OCI-LY1 (cell line): ENCODE measurements around the gene COTL1.

Source experiments
- EZH2 ChIP-seq: fragments of 200-600 bp; sonication (generic), shearing (Covaris generic); IDR thresholded peaks from 2 replicates; pipeline ENCODE4 v1.8.0; 2017; ENCODE audit warnings: borderline replicate concordance, mixed run types, mild to moderate bottlenecking, antibody characterized with exemption, low read length, moderate library complexity, mixed read lengths
- TF ChIP-seq, protein P1 (sequence below): fragments of 200-600 bp; sonication (generic), shearing (Covaris generic); IDR thresholded peaks from 2 replicates; pipeline ENCODE4 v1.5.1; 2017; ENCODE audit warnings: mild to moderate bottlenecking, antibody characterized with exemption, low read length, moderate library complexity, mixed read lengths

DNA sequence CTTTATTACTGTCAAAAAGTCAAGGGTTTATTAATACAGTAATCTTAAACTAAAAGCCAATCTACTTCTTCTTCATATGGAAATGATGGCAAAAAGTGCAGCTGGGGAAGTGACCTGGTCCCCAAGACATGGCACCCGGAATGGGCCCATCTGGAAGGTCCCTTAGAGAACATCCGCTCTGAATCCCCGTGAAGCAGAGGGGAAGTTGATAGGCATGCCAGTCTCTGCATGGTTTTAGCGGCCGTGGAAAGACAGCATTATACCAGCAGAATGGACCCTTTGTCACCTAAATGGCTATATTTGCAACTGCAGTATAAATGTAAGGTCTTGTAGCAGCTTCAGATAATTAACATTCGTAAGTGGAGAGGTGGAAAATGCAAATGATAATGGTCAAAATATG, 32.4 kb downstream of the COTL1 start:
- TF ChIP-seq, protein P1, sequence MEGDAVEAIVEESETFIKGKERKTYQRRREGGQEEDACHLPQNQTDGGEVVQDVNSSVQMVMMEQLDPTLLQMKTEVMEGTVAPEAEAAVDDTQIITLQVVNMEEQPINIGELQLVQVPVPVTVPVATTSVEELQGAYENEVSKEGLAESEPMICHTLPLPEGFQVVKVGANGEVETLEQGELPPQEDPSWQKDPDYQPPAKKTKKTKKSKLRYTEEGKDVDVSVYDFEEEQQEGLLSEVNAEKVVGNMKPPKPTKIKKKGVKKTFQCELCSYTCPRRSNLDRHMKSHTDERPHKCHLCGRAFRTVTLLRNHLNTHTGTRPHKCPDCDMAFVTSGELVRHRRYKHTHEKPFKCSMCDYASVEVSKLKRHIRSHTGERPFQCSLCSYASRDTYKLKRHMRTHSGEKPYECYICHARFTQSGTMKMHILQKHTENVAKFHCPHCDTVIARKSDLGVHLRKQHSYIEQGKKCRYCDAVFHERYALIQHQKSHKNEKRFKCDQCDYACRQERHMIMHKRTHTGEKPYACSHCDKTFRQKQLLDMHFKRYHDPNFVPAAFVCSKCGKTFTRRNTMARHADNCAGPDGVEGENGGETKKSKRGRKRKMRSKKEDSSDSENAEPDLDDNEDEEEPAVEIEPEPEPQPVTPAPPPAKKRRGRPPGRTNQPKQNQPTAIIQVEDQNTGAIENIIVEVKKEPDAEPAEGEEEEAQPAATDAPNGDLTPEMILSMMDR: no peak
- TF ChIP-seq EZH2: no peak
